Measurements from ENCODE around the gene MTCH1. TPM values are rescaled to one million over a fixed set of nuclear protein-coding genes. Genes with fewer than 3 reads are reported as not detected.
"Not testable (repeated sequence)": the region's sequence is repeated elsewhere in the genome, so short reads cannot be mapped to it uniquely, and the experiment has no call there.

Gene MTCH1
- total RNA-seq, 2 donors from 2014 or later = 148 to 150 TPM

DNA sequence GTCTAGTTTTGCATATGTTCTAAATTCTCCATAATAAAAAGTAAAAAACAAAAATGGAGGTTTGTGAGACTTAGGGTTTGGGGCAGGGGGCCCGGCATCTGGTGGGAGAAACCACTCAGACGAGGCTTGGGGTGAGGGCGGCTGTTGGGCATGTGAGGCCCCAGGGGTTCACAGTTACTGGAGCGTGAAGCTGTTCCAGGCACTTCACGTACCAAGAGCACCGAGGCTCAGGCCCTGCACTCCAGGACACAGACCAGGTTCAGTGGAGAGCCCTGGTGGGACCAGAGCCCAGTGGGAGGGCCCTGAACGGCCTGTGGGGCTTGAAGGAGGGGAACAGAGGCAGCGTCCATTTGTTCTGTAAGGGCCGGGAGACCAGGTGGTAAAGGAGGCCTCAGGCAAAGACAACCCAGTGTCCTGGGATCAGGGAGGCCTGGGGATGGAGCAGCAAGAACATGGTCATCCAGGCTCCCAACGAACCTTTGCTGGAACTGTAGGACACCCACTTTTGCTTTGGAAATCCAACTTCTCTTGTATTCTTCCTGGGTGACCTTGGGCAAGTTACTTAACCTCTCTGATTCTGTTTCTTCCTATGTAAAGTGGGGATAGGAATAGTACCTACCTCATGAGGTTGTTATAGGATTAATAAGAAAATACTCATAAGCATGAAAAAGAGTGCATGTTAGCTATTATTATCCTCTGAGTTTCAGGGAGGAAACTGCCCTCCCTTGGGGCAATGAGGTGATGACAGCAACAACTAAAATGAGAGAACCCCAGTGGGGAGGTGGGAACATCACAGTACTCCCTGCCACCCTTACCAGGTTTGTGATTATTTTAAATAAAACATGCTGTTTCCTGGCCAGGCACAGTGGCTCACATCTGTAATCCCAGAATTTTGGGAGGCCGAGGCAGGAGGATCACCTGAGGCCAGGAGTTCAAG, 18.3 kb upstream of the MTCH1 start:
- intact Hi-C loops (cut with DNase I) = no loop called here
- no peak for DNase-seq (ENCODE audit: low spot score)

- intact Hi-C loops (cut with DNase I) = loop anchor here in 1 of 2 donors (2.0 kb wide), 1 partner anchor 591 kb away; no protein-coding TSS in a partner anchor
- no peak for DNase-seq (ENCODE audit: low spot score)
These were observed 13.7 kb upstream of the MTCH1 start for GRCh38 chr6:36999751-37000125.

GRCh38 chr6:36999061-36999750, 13.2 kb upstream of the MTCH1 start:
- intact Hi-C loops (cut with DNase I) = no loop called here
- DNase-seq (ENCODE audit: low spot score) = no peak

DNA sequence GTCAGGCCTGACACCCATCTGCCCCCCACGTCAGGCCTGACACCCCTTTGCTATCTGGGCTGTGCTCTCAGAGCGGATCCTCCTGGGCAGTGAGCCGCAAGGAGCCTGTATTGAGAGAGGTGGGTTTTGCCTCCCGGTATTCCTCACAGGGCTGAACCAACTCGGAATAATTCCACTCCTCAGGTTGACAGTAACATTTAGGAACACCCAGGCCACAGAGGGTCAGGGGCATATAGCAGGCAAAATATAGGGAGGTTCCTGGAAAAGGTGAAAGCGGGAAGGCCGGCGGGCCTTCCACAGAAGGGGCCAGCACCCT, 12.7 kb upstream of the MTCH1 start:
- DNase-seq (ENCODE audit: low spot score) = no peak
- intact Hi-C loops (cut with DNase I) = no loop called here

DNA sequence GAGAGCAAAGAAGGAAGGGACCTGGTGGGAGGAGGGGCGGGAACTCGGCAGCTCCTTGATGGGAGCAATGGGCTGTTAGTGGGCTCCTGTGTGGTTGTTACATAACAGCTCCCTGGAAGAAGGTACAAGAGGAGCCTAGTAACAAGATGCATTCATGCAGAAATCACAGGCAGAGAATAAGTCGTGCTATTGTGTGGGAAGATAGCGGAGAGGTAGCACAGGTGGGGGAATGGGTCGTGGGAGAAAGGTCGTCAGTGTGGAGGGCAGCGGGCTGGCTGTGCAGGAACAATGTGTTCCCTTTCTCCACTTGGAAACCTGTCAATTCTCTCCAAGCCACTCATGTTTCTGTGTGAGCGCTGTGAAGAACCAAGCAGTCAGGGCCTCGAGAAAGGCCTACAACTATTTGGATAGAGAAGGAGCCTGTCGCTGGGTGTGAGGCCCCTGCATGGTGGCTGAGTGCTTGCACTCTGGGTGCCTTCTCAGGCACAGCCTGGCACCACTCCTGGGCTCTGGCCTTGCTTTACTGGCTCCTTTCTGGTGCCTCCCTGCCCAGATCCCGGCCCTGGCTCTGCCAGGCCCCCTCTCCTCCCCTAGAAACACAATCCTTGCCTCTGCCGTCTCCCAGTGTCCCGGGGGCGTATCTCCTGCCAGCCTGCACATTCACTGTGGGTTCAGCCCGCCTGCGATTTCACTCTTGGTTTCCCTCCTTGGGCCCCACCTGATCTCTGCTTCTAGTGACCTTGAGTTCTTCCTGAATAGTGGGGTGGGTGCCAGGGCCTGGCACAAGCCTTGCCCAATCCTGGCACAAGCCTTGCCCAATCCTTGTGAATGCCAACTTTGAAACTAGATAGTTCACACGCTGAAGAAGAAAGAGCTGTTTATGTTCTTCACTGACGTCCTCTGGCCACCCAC, 12.1 kb upstream of the MTCH1 start:
- DNase-seq (ENCODE audit: low spot score) = no peak
- intact Hi-C loops (cut with DNase I) = no loop called here

DNA sequence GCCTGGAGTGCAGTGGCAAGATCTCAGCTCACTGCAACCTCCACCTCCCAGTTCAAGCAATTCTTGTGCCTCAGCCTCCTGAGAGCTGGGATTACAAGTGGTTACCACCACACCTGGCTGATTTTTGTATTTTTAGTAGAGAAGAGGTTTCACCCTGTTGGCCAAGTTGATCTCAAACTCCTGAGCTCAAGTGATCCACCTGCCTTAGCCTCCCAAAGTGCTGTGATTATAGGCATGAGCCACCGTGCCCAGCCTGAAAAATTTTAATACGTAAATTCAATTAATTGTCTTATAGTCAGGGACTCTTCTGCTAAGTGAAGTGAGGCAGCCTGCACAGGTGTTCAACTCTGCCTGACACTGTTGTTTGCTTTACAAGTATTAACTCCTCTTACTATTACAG, 4.4 kb upstream of the MTCH1 start:
- DNase-seq (ENCODE audit: low spot score); intact Hi-C loops (cut with DNase I): not testable (repeated sequence)

GRCh38 chr6:36989264-36989663, 3.3 kb upstream of the MTCH1 start:
- intact Hi-C loops (cut with DNase I) = no loop called here
- DNase-seq (ENCODE audit: low spot score) = no peak

- intact Hi-C loops (cut with DNase I) = no loop called here
- DNase-seq (ENCODE audit: low spot score) = no peak
These were observed 680 bp upstream of the MTCH1 start for GRCh38 chr6:36986704-36987047.

- no peak for DNase-seq (ENCODE audit: low spot score)
- intact Hi-C loops (cut with DNase I) = no loop called here
These were observed 584 bp downstream of the MTCH1 start for GRCh38 chr6:36985417-36985807.

GRCh38 chr6:36984581-36985416, 1.2 kb downstream of the MTCH1 start:
- no peak for DNase-seq (ENCODE audit: low spot score)
- intact Hi-C loops (cut with DNase I) = no loop called here

DNA sequence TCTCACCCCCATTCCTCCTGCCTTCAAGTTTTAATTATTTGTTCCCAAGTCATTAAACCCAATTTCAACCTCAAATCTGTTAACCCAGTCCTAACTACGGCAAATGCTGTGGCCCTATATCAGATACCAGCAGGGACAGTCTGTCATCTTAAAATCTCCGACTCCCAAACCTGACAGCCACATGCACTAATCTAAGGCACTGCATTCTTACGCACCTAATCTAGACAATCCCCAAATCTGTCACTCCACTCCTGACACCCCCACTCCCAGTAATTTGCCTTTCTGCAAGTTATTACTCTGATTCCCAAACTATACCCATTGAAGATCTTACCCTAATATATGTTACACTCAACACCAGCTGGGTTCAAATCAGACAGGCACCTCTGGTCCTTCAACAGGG, 2.5 kb downstream of the MTCH1 start:
- DNase-seq (ENCODE audit: low spot score) = no peak
- intact Hi-C loops (cut with DNase I) = no loop called here

DNA sequence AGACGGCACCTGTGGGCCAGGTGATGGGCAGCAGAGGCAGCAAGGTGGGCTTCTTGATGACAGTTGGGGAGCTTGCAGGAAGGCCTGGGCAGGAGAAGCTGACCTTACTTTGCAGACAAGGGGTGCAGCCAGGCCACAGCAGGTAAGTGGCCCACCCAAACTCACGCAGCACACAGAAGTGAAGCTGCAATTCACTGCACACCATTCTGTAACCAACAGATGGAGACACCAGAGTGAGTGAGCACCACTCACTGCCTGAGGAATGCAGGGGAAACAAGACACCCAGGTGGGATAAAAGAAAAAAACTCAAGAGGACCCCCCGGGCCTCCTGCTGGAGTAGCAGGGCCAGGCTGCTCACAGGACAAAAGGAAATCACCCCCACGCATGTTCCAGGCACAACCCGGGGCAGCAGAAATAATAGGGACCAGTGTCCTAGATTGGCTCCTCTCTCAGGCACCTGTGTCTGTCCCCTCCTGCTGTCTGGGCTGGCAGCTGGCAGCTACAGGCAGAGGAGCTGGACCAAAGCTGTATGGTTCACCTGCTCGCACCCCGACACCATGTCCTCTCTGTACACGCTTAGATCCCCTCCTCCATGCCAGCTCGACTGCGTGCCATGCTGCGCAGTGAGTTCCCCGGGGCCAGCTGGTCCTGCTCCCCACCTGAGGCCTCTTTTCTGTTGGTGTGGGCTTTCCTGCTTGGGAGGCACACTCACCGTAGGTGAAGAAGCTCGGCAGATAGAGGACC, 4.9 kb downstream of the MTCH1 start:
- no peak for DNase-seq (ENCODE audit: low spot score)
- intact Hi-C loops (cut with DNase I) = no loop called here

DNA sequence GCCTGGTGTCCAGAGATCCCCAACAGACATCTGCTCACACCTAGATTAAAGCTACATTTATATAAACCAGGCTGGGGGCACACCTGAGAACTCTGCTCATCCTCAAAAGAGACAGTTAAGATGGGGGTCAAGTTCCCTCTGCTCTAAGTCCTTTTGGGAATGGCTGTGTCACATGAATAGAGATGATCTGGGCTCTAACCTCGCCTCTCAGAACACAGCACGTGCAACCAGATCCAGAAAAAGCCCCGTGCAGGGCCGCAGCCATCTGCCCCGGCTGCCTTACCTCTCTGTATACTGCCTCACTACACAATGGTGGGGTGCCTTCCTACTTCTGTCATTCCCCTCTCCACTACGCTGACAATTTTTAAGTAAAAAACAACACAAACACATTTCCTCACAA, 5.9 kb downstream of the MTCH1 start:
- DNase-seq (ENCODE audit: low spot score) = no peak
- intact Hi-C loops (cut with DNase I) = no loop called here

GRCh38 chr6:36979347-36979742, 6.7 kb downstream of the MTCH1 start:
- DNase-seq (ENCODE audit: low spot score) = no peak
- intact Hi-C loops (cut with DNase I) = loop anchor here in 1 of 2 donors (10.0 kb wide), 1 partner anchor 55 kb away; no protein-coding TSS in a partner anchor

DNA sequence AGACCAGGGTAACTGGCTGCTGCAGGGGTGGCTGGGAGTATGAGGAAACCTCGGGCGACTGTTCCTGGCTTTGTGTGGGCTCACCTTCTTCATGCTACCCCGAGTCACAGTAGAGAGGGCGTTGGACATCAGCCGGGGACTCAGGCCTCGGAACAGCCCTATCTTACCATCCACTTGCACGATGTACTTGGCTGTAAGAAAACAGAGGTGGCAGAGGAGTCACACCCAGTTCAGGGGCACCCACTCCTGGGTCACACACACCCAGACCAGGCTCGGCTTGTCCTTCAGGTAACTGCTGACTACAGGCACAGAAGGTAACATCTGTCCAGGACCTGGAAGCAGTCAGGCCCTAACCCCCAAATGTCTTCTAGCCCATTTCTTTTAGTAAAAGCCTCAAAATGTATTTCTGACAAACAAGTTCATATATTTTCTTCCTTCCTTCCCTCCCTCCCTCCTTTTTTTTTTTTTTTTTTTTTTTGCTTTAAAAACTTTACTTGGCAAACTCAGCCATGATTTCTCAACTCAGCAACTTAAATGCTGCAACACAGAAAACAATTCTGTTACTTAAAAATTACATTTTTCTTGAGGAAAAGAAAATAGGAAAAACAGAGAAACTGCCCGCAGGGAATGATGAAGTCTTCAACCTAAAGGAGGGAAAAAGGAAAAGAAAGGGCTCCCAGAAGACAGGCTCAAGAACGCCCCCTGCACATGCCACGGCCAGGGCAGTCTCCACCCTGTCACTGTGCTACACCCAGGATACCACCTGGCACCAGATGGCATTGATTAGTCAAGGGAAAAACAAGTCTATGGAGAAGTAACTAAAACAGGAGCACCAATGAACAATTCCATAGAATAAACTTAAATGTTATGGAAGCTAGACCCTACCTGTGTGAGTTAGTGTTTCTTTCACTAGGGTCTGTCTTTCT, 7.3 kb downstream of the MTCH1 start:
- DNase-seq (ENCODE audit: low spot score) = no peak
- intact Hi-C loops (cut with DNase I) = loop anchor here in 1 of 2 donors (10.0 kb wide), 1 partner anchor 54 kb away; no protein-coding TSS in a partner anchor

- peak; percentile 68 for DNase-seq (ENCODE audit: low spot score)
These were observed 8.5 kb downstream of the MTCH1 start for GRCh38 chr6:36977470-36977941.

GRCh38 chr6:36976931-36977330, 9.1 kb downstream of the MTCH1 start:
- intact Hi-C loops (cut with DNase I) = loop anchor here in 1 of 2 donors (10.0 kb wide), 1 partner anchor 52 kb away; no protein-coding TSS in a partner anchor

More at GRCh38 chr6:36977470-36977941, 8.5 kb downstream of the MTCH1 start:
- intact Hi-C loops (cut with DNase I) = loop anchor here in 1 of 2 donors (10.0 kb wide), 1 partner anchor 53 kb away; no protein-coding TSS in a partner anchor

More at GRCh38 chr6:36976931-36977330, 9.1 kb downstream of the MTCH1 start:
- DNase-seq (ENCODE audit: low spot score) = no peak

All from posterior vena cava (tissue), 2 donors.